ENCODE results near the gene ACVRL1.

Gene ACVRL1

GRCh38 chr12:51900323-51900889 lies 6.9 kb upstream of the ACVRL1 start:
- FAIRE-seq, result no peak

- no peak for FAIRE-seq
Measured at GRCh38 chr12:51901121-51901817, 6.0 kb upstream of the ACVRL1 start.

- no peak for FAIRE-seq
Measured at GRCh38 chr12:51901881-51902280, 5.4 kb upstream of the ACVRL1 start.

GRCh38 chr12:51904951-51905470 lies 2.3 kb upstream of the ACVRL1 start:
- FAIRE-seq, result no peak

- no peak for FAIRE-seq
Measured at GRCh38 chr12:51905471-51906429, 1.6 kb upstream of the ACVRL1 start.

- no peak for FAIRE-seq
Measured at GRCh38 chr12:51906430-51907082, 748 bp upstream of the ACVRL1 start.

GRCh38 chr12:51907856-51908425 lies 637 bp downstream of the ACVRL1 start:
- no peak for FAIRE-seq

- FAIRE-seq, result no peak
Measured at GRCh38 chr12:51908876-51909592, 1.7 kb downstream of the ACVRL1 start.

GRCh38 chr12:51910168-51910567 lies 2.9 kb downstream of the ACVRL1 start:
- FAIRE-seq, result no peak

- FAIRE-seq, result no peak
Measured at GRCh38 chr12:51910691-51911090, 3.4 kb downstream of the ACVRL1 start.

- no peak for FAIRE-seq
Measured at GRCh38 chr12:51911307-51911706, 4.0 kb downstream of the ACVRL1 start.

GRCh38 chr12:51911788-51912711 lies 4.7 kb downstream of the ACVRL1 start:
- no peak for FAIRE-seq

- FAIRE-seq, result no peak
Measured at GRCh38 chr12:51913071-51914033, 6.0 kb downstream of the ACVRL1 start.

- no peak for FAIRE-seq
Measured at GRCh38 chr12:51914034-51914923, 7.0 kb downstream of the ACVRL1 start.

GRCh38 chr12:51915003-51915625 lies 7.8 kb downstream of the ACVRL1 start:
- no peak for FAIRE-seq

- no peak for FAIRE-seq
Measured at GRCh38 chr12:51915951-51916350, 8.6 kb downstream of the ACVRL1 start.

GRCh38 chr12:51917041-51917590 lies 9.8 kb downstream of the ACVRL1 start:
- FAIRE-seq, result no peak
